ENCODE measurements around the gene COL25A1. TPM values are rescaled to one million over a fixed set of nuclear protein-coding genes. Genes with fewer than 3 reads are reported as not detected.
"Not testable (repeated sequence)": the region's sequence is repeated elsewhere in the genome, so short reads cannot be mapped to it uniquely, and the experiment has no call there.

COL25A1 gene
- total RNA-seq, 1 donor from 2014 or later = 14.1 TPM

DNA sequence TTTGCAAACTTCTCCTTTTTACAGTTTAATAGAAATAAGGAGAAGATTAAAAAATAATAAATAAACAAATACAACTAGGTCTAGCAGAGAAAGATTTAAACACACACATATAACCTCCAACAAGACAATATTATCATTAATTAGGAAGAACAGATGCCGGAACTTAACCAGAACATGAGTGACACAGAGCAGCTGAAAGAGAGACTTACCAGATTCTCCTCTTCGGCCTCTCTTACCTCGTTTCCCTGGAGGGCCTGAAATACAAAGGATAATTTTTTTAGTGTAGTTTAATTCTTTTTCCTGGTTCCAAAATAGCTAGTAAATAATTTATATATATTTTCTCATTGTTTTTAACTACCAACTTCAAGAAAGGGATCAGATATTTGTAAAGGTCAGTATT, 252.5 kb downstream of the COL25A1 start:
- peak; percentile 42 for DNase-seq

DNA sequence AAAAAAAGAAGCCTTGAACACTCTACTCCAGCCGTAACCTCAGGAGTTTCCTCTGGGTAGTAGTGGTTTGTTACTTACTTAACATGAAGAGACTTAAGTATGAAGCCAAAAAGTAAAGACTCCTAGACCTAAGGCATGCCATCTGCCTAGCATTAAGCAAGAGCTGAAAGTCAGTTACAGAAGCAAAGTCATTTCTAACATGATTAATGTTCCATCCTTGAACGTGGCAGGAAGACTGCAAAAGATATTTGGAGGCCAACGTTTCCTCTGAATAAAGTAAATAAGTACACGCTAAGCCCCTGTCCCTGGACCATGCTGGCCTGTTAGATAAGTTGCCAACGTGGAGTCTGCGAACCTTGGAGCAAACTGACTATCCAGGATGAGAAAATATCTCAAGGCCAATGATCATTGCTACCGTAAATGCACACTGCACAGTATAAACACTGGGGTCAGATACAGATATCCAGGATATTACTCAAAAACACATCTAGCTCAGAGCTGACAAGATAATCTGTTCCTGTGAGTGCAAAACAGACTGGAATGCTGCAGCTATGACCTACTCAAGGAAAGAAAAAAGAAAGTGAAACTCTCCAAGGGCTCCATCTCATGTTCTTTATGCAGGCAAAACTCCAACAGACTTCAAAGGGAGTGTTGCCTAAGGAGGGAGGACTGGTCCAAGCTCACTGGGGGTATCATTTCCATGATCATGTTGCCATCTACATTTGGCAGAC, 255.8 kb downstream of the COL25A1 start:
- peak; percentile 69 for DNase-seq

DNA sequence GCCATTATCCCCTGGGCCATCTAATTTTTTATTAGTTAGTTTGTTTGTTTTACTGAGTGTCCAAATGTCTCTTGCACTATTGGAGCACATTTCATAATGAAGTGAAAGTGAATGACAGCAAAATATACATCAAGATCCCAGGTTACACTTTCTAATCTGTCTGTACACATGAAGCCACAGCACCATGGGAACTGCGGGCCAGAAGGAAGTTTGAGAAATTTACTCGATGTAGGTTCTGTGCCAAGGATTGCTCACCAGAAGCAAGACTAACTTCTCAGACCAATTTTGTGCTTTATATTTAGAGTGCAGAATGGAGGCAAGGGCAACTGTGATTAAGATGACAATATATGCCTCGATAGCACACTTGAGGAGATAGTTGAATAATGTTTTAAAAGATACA, 258.0 kb downstream of the COL25A1 start:
- DNase-seq = no peak

DNA sequence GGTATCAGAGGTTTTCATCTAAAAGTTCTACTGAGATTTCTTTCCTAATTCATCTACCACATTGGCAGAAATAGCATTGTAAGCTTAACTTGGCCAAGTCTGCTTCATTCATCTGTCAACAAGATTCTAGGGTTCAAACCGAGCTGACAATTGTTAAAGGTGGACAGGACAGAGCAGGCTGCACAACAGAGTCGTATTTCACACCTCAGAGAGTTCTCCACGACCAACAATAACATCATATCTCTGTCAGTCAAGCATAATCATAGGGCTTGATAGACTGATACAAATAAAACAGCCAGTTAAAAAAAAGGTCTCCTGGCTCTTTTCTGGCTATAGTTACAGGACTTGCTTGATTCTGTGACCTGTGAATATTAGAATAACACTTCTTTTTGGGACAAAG, 259.2 kb downstream of the COL25A1 start:
- DNase-seq = no peak

DNA sequence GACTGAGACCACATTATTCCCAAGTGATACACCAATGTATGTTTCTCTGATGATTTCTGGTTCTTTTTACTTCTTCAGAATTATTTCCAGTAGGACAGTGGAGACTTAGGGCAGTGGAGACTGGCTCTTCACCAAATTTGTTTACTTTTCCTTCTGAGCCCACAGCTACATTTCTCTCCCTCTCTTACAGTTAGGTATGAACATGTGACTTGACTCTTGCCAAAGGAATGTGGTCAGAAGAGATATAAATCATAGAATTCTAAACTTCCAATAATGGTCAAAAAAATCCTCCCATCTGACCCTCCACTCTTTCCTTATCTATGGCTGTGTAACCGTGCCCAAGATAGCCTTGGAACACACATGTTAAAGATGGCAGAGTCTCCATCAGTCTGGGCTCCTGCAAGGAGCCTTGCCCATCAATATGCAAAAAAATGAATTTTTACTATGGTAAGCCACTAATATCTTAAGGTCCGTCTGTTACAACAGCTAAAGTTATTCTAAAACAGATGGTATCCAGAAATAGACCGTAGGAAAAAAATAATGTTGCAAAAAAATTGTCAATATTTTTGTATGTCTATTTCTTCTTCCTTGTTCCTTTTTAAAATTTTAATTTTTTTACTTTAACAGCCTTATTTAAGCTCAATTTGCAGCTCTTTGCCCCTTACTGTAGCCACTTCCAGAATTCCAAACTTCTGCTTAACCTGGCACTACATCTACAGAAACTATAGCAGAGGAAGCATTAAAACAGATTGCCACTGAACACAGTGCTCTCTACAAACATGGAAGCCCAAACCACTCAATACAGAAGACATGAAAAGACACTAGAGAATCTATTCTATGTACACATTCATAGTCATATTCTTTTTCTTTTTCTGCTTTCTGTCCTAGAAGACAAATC, 260.7 kb downstream of the COL25A1 start:
- DNase-seq = no peak

DNA sequence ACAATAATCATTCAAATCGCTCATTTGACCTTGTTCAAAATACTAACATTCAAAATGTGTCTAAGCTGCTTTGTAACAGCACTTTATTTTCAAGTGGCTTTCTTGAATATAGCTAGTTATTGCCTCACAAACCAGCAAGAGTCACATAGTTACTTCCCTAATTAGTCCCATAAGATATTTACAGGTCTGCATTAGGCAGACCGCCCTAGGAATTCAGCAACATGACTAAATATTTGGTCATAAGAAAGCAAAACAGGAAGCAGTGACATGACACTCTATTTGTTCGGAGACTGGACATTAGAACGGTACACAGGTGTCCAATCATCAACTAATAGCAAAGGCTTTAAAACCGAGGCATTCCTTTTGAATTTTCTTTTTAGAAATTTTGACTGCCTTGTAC, 262.0 kb downstream of the COL25A1 start:
- no peak for DNase-seq

DNA sequence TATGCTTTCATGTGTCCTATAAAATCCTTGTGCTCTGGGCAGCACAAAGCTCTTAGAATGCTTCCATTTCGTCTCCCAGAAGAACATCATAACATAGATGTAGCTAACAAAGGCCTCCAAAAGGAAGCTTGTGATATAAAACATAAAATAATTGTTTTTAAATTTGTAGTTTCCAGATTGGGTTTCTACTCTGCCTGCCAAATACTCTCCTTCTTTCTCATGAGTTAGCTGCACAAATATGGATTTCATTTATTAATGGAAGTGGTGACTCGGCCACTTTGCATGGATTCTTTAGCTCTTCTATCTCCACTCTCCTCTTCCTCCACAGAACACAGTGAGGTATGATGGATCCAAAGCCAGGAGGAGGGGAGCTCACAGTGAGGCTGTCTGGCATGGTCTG, 265.4 kb downstream of the COL25A1 start:
- DNase-seq = no peak

DNA sequence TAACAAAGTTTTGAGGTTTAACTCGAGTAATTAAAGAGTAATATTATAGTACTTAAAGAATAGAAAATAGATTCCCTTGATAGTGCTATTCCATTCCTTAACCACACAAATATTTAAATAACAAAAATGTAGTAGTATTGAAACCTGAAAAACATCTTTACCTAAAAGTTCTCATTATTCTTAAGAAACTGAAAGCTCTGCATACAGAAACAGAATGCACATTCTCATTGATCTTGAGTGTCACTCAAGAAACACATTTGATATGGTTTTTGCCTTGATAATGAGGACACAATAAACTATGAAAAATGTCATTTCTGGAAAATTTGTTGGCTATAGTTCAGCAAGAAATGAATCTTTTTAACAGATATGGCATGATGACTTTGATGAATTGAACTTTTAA, 268.5 kb downstream of the COL25A1 start:
- no peak for DNase-seq

DNA sequence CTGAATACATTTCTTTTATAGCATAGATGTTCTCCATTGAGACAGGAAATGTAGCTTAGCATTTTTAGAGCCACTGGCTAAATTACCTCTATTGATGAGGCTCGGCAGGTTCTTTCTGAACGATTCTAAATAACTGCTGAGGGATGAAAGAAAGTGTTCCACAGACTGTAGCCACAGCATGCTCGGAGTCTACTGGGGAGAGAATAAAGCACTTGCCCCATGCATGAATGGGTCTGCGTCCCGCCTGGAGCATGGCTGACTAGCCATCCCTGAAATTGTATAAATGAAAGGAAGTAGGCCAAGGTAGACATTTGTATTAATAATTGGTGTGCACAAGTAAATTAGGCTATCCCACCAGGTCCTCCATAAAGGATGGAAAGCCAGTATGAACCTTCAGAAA, 269.8 kb downstream of the COL25A1 start:
- DNase-seq = no peak

DNA sequence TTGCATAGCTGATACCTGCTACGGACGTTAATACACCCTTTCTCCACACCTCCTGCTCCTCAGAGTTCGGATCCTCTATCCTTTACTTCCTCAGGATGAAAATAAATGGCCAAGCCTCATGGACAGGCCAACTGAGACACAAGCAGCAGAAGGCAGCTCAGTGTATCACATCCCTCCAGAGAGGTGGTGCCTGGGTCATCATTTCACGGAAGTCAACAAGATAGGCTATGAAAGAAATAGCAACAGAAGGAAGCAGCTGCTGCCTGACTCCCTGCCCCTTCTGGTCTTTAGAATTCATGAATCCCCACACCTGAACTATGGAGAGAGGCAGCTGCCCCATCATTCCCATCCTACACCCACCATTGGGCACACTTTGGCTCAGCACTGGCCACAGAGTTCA, 272.5 kb downstream of the COL25A1 start:
- no peak for DNase-seq

DNA sequence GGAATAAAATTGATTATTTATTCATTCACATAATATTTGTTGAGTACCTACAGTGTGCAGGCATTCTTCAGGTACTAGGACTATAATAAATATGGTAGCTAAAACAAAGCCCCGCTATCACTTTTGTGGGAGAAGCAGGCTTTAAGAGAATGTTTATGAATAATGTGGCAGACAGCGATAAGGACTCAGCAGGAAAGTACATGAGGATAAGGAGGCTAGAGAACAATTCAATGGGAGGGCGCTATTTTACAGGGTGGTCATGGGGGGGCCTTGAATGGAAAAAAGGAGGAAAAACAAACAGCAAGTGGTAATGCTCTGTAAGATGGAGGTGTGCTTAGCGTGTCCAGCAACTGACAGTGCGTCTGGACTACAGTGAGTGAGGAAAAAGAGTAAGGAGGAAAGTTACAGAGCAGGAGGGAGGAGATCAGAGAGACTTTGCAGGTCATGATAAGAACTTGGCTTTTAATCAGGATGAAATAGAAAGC, 275.4 kb downstream of the COL25A1 start:
- DNase-seq = no peak

DNA sequence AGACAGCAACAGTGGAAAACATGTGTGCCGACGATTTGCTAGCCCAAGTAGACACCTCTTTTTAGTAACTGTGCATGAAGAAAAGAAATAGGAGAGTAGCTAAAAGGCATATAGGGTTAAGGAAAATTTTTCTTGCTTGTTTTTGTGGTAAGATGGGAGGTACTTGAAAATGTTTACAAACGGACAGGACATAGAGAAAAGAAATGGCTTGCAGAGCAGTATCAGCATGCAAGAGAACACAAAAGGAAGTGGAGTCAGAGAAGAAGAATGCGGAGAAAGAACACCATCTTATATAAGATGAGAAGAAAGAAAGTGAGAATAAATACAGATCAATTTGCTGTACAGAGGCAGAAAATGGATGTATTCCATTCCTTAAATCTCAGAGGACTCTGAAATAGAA, 275.9 kb downstream of the COL25A1 start:
- no peak for DNase-seq

DNA sequence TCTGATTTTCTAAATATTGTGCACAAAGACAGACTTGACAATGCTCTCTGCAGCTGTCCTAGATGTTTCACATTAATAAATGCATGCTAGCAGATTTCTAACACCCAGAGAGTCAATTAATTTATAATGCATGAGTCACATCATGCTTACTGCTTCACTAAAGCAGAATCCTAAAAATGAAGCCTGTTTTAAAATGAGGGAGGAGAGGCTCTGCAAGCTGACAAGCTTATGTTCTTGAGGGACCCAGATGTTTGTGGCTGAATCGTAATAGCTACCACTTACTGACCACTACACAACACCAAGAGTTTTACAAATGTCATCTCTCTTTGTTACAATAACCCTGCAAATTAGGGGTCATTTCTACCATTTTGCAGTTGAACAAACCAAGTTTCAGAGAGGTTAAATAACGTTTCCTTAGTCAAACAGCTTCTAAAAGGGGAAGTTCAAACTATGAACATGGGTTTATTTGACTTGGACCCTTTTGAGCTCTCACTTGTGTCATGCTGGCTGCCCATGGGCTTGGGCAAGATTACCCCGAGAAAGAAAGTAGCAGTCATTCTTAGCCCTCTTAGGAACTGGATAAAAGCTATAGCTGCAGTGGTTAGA, 276.9 kb downstream of the COL25A1 start:
- no peak for DNase-seq

DNA sequence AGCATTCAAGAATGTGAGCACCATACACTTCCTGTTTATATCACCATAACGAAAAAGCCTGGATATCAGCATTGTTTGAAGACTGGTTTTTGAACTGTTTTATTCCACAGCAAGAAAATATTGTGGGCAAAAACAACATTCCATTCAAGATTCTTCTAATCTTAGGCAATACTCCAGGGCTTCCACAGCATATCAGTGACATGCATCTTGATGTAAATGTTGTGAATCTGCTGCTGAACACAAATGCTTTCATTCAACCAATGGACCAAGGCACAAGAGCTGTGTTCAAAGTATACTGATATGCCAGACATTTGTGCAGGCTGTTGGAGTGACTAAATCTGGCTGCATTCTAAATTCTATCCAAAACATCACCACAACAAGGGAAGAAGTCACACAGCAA, 279.5 kb downstream of the COL25A1 start:
- DNase-seq = no peak

DNA sequence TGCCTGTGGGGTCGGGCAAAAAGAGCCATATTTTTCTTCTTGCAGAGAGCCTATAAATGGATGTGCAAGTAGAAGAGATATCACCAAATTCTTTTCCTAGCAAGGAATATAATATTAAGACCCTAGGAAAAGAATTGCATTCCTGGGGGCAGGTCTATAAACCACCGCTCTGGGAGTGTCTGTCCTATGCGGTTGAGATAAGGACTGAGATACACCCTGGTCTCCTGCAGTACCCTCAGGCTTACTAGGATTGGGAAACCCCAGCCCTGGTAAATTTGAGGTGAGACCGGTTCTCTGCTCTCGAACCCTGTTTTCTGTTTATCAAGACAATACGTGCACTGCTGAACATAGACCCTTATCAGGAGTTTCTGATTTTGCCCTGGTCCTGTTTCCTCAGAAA, 280.8 kb downstream of the COL25A1 start:
- not testable (repeated sequence) for DNase-seq

DNA sequence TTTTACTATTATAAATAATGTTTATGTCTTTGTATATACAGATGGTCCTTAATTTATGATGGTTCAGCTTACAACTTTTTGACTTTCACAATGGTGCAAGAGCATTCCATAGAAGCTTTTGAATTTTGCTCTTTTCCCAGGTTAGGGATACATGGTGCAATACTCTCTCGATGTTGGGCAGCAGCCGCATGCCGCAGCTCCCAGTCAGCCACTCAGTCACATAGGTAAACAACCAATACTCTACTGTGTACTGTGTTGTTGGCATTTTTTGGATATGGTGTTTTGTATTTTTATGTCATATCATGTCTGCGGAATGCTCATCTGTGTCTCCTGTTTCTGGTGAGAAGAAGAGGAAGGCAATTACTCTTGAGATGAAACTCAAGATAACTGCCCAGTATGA, 281.6 kb downstream of the COL25A1 start:
- DNase-seq = no peak

DNA sequence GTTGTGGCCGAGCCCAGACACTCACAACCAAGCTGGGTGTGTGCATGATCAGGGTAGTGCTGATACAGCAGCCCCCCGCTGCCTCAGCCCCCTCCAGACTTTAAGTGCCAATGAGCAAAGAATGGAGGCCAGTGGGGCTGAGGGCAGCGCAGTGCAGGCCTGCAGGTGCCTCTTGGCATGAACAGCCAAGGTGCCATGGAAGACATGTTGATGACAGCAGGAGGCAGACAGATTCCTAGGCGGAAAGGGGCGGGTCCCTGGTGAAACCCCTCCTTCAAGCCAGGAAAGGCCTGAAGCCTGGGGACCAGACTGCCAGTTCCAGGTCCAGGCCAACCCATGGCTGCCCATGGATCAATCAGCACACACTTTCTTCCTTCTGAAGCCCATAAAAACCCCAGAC, 286.3 kb downstream of the COL25A1 start:
- DNase-seq = no peak

DNA sequence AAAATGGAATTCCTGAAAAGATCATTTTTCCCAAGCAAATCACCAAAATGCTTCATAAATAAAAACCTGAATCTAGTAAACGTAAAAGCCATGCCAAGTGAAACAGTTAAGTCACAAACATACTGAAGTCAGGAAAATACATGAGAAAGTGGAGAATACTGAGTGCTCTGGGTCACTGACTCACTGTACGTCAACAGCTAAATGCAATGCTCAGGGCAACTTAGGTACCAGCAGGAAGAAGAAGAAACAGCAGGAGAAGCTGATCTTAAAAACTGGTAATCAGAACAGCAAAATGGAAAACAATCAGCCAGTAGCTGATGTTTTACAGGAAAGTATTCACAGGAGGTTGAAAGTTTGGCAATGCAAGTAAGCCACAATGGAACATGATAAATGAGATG, 287.0 kb downstream of the COL25A1 start:
- no peak for DNase-seq

DNA sequence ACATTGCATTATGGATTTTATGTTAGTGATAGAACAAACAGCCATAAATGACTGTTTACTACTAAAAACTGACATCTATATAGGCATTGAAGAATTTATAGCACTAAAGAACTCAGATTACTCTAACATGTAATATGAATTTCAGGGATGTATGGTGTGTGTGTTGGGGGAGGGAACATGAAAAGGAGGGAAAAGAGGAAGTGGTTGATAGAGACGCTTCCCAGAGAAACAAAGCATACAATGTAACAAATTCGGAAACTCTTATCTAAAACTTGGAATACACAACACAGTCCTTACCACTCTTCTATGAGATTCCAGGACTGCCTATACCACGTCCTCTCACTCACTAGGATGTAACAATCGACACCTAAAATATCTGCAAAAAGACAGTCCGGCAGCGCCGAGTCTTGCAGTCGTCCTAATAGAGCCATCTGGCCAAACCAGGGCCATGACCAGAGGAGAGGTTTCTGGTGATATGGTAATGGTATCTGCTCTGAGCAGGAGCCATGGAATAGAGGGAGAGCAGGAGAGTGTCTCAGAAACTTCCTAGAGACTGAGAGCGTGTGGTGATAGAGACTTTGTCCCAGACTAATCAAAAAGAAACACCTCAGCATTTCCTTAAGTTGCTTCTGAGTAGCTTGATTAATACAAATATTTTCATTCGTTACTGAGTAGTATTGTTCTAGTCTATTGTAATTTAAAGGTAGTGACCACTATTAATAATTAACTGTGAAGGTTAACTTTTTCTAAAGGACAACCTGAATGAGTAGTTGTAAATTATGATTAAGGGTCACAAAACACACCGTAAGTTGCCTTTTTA, 287.7 kb downstream of the COL25A1 start:
- no peak for DNase-seq

DNA sequence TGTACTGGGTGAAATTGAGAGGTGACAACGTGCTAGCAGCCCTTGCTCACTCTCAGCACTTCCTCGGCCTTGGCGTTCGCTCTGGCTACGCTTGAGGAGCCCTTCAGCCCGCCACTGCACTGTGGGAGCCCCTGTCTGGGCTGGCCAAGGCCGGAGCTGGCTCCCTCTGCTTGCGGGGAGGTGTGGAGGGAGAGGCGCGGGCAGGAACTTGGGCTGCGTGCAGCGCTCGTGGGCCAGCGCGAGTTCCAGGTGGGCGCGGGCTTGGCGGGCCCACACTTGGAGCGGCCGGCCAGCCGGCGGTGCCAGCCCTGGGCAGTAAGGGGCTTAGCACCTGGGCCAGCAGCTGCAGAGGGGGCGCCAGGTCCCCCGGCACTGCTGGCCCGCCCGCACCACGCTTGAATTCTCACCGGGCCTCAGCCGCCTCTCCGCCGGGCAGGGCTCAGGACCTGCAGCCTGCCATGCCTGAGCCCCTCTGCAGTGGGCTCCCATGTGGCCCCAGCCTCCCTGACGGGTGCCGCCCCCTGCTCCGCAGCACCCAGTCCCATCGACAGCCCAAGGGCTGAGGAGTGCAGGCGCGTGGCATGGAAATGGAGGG, 290.1 kb downstream of the COL25A1 start:
- no peak for DNase-seq

DNA sequence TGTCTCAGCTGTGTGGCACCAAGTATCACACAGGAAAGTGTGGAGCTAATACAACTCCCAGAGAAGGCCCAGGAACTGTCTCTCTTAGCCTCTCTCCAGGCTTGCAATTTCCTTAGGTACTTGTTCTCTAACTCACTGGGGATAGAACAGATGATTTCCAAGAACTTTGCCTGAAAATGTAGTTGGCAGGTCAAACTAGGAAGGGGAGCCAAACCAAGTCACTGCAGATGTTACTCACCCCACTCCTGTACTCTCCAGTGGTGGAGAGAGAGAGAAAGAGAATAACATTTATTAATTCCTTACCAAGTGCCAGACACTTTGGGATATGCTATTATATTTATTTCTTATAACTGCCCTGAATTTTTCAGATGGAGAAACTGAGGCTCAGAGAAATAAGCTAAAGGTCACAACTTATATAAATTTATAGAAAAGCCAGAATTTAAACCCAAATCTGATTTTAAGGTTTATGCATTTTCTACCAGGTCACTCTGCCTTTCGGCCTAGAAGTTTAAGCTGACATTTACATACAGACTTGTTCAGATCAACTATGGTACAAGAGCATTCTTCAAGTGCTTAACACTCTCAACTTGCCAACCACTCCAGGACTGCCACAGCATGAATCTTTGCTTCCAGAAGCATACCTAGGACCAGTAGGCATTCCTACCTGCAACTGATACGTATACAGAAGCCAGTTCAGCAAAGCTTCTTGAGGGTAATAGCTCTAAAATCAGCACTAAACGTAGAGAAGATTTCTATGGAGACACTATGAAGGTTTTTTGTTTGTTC, 291.0 kb downstream of the COL25A1 start:
- DNase-seq = peak; percentile 48

All from tongue (tissue), 2 donors.